DMS114 treated with DMSO at 0.1 percent for 48 hours (cell line): ENCODE data around the gene LNPEP.
"Not testable (repeated sequence)": the region's sequence is repeated elsewhere in the genome, so short reads cannot be mapped to it uniquely, and the experiment has no call there.

Experiments used
- DNase-seq: peaks from one replicate; lab custom pipeline; 2025; ENCODE audit not compliant: unreplicated experiment; lab: John Stamatoyannopoulos, UW

Gene LNPEP

GRCh38 chr5:96928931-96929708 is 6.8 kb upstream of the LNPEP start:
- DNase-seq, result no peak

GRCh38 chr5:96930058-96930457 is 5.8 kb upstream of the LNPEP start:
- DNase-seq, result no peak

- no peak for DNase-seq
Observed at GRCh38 chr5:96930589-96930988, 5.3 kb upstream of the LNPEP start.

DNA sequence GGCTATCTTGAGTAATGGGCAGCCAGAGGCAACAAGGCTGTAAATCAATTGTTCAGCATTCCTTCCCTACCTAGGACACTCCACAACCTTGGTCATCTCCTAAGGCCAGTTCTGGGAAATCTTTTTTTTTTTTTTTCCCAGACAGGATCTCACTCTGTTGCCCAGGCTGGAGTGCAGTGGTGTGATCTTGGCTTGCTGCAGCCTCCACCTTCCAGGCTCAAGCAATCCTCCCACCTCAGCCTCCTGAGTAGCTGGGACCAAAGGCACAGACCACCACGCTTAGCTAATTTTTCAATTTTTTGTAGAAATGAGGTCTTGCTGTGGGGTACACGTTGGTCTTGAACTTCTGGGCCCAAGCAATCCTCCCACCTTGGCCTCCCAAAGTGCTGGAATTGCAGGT is 4.8 kb upstream of the LNPEP start:
- DNase-seq, result not testable (repeated sequence)

DNA sequence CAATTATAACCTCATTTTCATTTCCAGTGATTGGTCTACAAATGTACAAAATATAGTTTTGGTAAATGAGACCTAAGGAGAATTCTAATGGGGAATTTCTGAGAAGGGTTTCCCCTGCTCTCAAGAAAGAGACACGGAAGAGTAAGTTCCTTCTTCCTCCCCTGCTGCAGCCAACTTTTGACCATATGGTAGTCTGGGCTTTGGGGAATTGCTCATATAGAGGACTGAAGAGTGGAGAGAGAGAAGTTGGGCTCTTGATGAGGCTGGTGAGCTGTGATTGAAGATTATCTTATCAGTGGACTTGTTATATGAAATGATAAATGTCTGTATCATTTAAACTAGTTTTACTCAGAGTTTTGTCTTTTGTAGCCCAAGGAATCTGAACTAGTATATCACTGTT is 4.3 kb upstream of the LNPEP start:
- DNase-seq, result no peak

GRCh38 chr5:96932026-96932425 is 3.9 kb upstream of the LNPEP start:
- no peak for DNase-seq

- DNase-seq, result no peak
Observed at GRCh38 chr5:96933764-96934707, 1.8 kb upstream of the LNPEP start.

DNA sequence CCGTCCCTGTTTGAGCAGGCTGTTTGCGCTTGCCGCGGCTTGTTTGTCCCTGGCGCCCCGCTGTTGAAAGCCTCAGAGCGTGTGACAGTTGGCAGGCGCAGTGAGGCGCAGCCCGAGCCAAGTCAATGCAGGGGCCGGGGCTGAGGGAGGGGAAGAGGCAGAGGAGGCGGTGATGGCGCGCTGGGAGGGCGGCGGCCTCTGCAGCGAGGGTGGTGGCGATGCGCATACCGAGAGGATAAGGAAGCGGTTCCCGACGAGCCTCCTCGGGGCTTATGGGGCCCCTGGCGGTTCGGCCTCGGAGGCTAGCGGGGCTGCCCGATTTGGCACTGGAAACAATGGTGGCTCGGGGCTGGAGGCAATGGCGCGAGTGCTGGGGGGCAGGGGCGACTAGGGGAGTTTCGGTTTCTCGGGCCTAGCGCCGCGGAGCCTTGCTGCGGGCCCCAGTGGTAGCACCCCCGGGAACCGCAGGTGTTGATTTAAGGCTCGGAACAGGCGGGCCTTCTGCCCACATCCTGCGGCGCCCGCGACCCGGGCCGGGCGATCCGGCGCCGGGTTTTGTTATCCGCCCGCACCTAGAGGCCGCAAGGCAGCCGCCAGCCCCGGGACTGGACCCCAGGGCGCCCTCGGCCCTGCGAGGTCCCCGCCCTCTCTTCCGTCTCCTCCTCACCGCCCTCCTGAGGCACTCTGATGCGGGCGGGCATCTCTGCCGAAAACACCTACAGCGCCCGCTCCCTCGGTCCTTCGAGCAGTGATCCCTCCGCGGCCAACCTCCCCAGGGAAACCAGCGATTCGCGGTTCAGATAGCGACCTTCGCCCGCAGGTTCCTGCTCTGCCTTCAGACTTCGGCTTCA is 947 bp upstream of the LNPEP start:
- DNase-seq, result peak; percentile 70

GRCh38 chr5:96936431-96937320 is 796 bp downstream of the LNPEP start:
- DNase-seq, result peak; percentile 19

GRCh38 chr5:96940586-96940985 is 4.7 kb downstream of the LNPEP start:
- no peak for DNase-seq

- DNase-seq, result no peak
Observed at GRCh38 chr5:96941140-96941539, 5.3 kb downstream of the LNPEP start.

- no peak for DNase-seq
Observed at GRCh38 chr5:96942078-96942477, 6.2 kb downstream of the LNPEP start.

- no peak for DNase-seq
Observed at GRCh38 chr5:96942911-96943310, 7.0 kb downstream of the LNPEP start.

GRCh38 chr5:96943799-96944198 is 7.9 kb downstream of the LNPEP start:
- DNase-seq, result no peak

- DNase-seq, result no peak
Observed at GRCh38 chr5:96945144-96945897, 9.4 kb downstream of the LNPEP start.

- DNase-seq, result no peak
Observed at GRCh38 chr5:96946381-96946780, 10.5 kb downstream of the LNPEP start.

DNA sequence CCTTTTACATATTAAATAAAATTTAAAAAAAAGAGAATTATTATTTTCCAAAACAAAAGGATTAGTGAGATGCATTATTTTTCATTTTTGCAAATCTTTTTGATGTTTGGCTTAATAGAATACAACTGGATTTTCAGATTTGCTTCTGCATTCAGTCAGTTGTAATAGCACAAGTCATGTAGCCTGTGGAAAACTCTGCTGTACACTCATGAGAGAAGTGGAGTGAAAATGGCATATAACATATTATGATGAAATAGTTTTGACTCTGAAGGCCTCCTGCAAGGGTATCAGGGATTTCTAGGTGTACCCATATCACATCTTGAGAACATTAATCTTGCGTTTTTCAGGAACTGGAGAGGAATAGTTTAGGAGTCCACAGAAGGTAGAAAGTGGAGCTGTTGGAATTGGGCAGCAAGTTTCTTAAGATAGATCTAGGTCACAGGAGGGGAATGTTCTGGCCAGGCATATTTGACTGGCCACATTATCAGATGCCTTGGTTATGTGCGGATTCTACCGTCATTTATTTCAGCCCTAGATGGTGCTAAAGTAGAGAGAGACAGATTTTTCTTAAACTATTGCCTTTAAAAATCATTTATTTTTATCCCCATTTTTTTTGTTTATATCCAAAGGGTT is 16.4 kb downstream of the LNPEP start:
- DNase-seq, result no peak

GRCh38 chr5:96952974-96953730 is 17.3 kb downstream of the LNPEP start:
- no peak for DNase-seq
